GM12874 (cell line): ENCODE measurements around the gene ERI3.

Source experiments
- TF ChIP-seq, protein P1 (sequence below): IDR thresholded peaks from 2 replicates; pipeline ENCODE4 v1.5.1; 2011; ENCODE audit warnings: low read depth, mild to moderate bottlenecking, control low read depth, low read length, moderate library complexity; ENCODE audit not compliant: insufficient read depth

The ERI3 gene

DNA sequence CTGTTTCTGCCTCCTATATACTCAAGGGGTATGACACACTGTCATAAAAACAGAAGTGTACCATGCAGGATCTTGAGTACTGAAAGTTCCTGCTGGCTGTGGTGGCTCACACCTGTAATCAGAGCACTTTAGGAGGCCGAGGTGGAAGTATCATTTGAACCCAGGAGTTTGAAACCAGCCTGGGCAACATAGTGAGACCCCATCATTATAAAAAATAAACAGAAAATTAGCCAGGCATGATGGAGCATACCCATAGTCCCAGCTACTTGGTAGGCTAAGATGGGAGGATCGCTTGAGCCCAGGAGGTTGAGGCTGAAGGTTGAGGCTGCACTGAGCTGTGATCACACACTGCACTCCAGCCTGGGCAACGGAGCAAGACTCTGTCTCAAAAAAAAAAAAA is 20.1 kb downstream of the ERI3 start:
- TF ChIP-seq, protein P1, sequence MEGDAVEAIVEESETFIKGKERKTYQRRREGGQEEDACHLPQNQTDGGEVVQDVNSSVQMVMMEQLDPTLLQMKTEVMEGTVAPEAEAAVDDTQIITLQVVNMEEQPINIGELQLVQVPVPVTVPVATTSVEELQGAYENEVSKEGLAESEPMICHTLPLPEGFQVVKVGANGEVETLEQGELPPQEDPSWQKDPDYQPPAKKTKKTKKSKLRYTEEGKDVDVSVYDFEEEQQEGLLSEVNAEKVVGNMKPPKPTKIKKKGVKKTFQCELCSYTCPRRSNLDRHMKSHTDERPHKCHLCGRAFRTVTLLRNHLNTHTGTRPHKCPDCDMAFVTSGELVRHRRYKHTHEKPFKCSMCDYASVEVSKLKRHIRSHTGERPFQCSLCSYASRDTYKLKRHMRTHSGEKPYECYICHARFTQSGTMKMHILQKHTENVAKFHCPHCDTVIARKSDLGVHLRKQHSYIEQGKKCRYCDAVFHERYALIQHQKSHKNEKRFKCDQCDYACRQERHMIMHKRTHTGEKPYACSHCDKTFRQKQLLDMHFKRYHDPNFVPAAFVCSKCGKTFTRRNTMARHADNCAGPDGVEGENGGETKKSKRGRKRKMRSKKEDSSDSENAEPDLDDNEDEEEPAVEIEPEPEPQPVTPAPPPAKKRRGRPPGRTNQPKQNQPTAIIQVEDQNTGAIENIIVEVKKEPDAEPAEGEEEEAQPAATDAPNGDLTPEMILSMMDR = no peak

DNA sequence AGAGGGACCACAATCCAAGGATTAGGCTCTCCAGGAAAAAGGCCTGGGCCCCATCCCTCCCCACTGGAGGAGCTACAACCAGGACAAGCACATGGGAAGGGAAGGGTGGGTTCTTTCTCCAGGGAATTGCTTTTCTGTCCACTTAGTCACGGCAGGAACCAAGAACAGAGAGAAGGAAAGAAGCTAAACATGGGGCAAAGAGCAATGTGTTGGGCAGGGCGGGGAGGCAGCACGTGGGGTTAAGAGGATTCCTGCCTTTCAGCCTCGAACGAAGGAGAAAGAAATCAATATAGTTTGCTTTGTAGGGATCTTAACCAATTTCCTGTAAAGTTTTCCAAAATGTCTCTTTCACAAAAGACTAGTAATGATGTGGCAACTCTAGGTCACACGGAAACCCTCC is 21.7 kb downstream of the ERI3 start:
- TF ChIP-seq, protein P1 = no peak

DNA sequence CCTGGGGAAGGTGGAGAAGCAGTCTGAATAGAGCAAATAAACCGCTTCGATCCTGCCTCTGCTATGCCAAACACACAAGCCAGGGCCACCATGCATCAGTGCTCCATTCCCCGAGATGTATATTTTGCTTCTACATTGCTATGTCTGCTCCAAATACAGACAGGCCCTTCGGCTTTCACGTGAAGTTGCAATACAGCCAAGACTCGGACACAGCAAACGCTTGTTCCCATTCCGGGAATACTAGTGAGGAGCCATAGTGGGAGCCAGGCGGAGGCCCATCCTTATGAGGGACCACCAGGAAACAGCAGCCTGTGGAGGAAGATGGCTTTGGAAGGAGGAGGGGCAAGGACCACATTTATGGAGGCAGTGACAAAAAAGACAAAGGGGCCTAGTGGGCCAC is 22.6 kb downstream of the ERI3 start:
- TF ChIP-seq, protein P1 = no peak

DNA sequence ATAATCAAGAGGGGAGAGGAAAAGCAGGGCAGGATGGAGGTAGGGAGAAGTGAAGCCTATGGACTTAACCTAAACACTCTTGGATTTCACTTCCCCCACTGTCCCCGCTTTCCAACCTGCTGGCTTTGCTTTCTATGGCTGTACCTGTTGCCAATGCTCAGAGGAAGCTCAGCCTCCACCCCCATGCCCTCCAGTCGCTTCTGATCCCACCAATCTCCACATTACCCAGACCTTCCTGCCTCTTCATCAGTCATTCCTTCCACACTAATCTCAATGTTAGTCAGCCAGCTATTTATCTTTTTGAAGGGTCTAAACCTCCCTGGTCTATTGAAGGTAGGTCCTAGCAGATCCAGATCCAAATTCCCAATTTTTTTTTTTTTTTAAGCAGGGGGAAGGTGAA is 24.1 kb downstream of the ERI3 start:
- TF ChIP-seq, protein P1 = no peak

DNA sequence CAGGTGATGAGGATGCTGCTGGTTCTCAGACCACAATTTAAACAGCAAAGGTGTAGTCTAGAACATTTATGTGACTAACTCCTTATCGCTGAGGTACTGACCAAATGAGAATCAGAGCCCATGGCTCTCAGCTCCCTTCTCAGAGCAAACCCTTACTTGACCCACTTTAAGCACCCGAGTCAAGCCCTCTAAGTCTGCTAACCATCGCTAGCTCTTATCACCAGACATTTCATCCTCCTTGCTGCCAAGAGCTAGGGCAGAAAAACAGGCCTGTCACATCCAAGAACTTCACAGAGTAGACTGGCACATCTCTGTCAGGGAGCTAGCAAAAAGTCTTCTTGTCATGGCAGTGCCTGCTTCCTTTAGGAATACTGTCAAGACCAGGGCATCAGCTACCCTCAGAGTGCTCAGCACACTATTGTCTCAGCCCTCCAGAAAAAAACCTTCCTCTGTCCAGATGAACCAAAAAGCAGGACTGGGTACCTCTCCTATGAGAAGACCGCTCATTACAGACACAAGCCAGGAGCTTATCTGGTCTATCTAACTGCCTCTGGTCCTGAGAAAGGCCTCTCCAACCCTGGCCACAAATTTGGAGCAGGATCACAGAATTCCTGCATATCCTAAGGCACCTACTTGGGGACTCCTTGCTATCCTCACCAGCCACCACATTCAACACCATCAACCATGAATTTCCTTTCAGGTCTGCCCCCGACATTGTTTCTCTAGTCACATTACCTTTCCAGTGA is 26.2 kb downstream of the ERI3 start:
- TF ChIP-seq, protein P1 = no peak

DNA sequence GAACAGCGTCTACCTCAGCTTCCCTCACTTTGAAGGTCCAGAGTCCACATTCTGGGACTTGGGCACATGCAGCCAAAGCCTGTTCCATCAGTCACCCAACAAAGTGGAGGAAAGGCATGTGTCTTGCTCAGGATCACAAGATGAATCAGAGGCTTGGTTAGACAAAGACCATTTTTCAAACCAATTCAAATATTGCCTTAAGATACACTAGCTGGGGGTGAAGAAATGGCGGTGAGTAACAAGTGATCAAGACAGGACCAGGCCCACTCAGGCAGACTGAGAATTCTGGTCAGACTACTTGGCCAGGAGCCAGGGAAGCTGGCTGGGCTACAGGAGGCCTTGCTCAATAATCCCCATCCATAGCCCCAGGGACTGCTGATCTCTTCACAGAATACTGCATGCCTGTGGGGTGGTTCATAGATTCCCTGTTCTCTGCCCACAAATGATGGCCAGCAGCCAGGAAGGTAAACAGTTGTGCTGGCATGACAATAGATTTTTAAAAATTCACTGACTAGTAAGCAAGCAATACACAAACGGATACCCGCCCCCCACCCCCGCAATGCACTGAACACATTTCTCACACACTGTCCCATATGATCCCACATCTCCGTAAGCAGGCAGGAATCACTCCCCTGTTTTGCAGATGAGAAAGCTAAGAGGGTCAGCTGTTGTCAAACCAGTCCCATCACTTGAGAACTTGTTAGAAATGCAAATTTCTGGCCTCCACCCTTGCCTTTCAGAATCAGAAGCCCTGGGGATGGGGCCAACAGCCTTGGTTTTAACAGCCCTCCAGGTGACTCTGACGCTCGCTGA is 27.2 kb downstream of the ERI3 start:
- TF ChIP-seq, protein P1 = no peak

DNA sequence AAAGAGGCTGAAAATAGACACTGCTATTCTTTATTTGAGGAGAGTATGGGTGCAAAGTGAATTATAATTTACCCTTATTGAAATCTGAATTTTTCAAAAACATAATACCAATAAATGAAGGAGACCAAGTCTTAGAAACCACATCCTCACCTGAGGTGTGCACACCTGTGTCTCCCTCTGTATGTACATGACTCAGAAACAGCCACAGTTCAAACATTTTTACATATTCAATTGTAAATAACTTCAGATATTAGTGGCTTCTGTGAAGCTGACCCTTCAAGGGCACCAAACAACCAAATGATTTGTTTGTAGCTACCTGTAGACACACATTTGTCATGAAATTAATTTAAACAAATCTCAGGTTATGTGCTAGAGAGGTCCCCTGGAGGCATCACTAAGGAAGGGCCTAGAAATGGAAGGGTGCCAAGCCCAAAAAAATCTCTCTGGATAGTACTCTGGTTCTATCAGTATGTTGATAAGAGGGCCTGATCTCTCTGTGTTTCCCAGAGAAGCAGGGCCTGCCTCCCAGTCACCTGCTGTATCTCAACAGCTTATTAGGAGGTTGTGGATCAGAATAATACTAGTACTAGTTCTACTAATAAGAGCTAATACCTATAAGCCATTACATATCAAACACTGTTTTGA is 28.1 kb downstream of the ERI3 start:
- TF ChIP-seq, protein P1 = no peak
